NCI-H2196 (cell line): ENCODE results near the gene BSDC1.
A peak's percentile ranks its signal among the peaks of the same experiment; 100 is the strongest.
"Not testable (repeated sequence)": the region's sequence is repeated elsewhere in the genome, so short reads cannot be mapped to it uniquely, and the experiment has no call there.

Source experiments
- DNase-seq: peaks from one replicate; lab custom pipeline; 2025; ENCODE audit not compliant: unreplicated experiment; lab: John Stamatoyannopoulos, UW

The BSDC1 gene, protein sequence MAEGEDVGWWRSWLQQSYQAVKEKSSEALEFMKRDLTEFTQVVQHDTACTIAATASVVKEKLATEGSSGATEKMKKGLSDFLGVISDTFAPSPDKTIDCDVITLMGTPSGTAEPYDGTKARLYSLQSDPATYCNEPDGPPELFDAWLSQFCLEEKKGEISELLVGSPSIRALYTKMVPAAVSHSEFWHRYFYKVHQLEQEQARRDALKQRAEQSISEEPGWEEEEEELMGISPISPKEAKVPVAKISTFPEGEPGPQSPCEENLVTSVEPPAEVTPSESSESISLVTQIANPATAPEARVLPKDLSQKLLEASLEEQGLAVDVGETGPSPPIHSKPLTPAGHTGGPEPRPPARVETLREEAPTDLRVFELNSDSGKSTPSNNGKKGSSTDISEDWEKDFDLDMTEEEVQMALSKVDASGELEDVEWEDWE

DNA sequence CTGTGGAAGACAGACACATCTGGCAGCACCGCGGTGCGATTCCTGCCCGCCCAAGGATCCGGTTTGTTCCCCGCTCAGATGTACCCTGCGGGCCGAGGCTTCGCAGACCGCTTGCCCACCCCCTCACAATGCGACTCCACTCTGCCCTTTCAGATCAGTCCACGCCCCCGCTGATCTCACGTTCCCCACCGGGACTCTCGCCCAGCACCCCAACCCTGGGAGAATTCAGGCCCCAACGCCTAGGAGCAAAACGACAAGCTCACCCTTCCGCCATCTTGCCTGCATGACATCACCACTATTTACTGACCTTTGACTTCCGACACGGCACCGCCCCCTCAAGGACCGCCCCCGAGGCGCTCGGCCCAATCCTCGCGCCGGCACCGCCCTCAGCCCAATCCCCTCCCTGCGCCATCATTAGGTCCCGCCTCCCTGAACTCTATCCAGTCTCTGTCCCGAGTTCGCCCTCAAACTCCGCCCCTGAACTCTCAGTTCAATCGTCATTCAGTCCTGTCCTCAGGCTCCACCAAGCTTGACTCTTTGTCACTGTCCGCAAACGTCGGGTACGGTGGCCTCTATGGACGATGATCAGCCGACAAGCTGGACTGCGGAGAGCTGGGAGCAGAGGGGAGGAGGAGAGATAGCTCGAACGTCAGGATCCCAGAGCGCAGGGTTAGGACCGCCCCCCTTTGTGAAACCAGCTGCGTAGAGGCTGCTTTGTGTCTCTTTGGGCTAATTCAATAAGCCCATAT, at the start of gene BSDC1:
BSDC1 (minus strand) TSS at position 301 of the 749 bp plus-strand sequence; CDS start at position 274, 27 bp downstream.
- DNase-seq: peak; percentile 98

GRCh38 chr1:32441467-32441866, 47.2 kb upstream of the BSDC1 start:
- DNase-seq: not testable (repeated sequence)

DNA sequence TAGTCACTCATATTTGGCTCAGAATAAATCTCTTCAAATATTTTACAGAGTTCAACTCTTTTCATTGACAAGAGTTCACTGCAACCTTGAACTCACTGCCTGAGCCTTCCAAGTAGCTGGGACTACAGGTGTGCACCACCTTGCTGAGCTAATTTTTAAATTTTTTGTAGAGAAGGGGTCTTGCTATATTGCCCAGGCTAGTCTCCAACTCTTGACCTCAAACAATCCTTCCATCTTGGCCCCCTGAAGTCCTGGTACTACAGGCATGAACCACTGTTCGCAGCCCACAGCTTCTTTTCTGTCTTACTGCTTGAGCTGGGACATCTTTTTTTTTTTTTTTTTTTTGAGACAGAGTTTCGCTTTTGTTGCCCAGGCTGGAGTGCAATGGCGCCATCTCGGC, 44.5 kb upstream of the BSDC1 start:
- DNase-seq: not testable (repeated sequence)

DNA sequence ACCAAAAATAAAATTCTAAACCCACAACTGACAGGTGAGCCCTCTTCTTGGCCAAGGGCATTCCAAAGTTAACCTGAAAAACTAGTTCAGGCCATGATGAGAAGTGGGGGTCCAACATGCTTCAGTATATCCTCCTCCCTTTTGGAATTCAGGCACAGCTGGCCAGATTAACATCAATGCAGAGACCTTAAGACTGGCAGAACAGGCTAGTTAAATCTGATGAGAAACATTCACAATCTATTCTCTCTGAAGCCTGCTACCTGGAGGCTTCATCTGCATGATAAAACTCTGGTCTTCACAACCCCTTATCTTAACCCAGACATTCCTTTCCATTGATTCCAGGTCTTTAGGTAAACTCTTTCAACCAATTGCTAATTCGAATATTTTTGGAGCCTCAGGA, 43.9 kb upstream of the BSDC1 start:
- no peak for DNase-seq

GRCh38 chr1:32431736-32432400, 37.6 kb upstream of the BSDC1 start:
- DNase-seq: no peak

DNA sequence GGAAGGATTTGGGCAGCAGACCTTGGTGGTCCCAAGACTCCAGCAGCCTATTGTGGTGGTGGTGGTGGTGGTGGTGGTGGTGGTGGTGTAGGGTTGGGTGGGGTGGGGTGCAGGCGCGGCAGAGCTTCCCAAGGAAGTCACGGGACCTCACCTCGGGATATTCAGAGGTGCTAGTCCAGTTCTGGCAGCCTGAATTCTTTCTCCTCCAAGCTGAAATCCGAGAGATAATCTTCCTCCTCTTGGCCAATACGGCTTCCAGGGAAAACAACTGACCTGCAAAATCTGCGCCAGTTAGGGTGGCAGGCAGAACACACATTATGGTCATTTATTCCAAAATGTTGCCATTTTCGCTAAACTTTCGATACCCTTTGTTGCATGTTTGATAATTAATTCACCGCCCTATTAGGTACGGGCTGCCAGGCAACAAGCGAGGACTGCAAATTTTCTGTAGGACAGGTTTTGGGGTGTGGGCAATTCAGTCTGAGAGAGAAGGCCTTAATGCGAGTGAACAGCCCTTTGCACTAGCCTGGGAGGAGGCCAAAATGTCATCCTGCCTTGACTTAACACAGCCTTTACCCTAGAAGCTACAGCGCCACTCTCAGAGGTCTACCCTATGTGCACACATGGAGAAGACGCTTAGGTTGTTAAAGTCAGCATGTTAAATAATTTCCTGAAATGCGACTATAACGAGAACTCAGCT, 33.2 kb upstream of the BSDC1 start:
- DNase-seq: no peak

DNA sequence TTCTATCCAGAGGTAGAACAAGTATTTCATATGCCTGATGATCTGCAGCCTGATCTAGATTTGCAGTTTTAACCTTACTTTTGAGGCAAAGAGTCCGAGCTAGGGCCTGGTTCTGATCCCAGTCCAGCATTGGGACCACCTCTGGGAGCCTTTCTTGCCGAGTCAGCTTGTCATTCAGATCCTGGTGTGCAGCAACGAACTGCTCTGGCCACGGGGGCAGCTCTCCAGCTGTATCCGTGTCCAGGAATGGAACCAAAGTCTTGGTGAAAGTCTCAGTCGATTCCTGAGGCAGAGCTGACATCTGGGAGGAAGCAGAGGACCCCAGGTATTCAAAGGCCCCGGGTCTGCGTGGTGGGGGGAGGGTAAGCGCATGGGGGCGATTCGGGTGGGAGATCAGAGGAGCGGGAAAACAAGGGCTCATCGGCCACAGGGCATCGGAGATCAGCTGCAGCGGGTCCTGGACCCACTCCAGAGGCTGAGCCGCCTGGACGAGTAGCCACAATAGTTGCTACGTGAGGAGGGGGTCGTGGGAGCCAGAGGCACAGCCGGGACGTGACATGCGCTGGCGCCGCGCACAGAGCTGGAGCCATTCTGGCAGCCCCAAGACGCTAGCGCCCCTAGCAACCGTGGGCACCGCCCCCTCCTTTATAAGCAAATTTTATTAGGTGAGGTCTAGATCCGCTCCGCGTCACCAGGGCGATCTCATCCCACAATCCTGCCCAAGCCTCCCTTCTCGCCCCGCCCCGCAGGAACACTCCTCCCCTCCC, 32.4 kb upstream of the BSDC1 start:
- DNase-seq: no peak

DNA sequence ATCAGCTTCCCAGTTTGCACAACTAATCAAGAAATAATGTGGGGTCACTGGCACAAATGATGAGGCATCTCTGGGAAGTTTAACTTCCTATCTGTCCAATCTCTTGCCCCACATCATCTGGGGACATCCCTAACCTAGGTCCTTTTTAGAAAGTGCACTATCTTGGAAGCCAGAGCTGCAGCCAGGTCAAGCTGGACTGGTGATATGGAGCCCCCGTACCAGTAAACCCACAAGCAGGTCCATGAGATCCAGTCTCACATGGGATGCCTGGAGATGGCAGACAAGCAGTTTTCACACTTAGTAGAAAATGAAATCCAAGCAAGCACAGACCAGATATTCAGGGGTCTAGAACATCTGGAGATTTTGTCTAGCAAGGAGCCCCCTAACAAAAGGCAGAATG, 27.5 kb upstream of the BSDC1 start:
- no peak for DNase-seq

DNA sequence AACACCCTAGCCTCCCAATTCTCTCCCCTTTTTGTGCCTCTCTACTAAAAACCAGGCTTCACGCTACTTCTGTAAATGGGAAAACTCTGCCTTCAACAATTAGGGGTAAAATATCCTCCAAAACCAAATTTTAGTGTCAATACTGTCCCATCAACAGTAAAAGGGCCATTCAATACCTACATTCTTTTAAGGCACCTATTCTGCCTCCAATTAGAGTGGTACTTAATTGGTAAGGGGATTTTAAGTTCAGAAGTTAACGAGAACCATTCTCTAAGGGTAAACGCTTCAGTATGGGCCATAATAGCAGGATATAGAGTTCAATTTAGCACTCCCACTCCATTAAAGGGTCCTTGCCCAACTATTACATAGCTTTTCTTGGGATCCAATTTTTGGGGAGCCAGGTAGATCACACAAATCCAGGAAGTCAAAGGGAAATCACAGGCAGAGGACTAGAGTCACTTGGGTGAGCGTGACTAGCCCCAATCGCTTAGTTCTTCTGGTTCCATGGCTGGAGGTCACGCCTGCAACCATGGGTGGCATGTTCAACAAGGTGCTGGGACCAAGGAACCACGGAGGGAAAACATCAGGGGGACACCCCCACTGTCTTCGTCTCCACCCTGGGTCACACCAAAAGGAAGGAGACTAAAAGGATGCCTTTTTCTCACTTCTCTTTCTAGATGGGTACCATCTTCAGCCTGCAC, 20.1 kb upstream of the BSDC1 start:
- DNase-seq: no peak

GRCh38 chr1:32413507-32414185, 19.4 kb upstream of the BSDC1 start:
- peak; percentile 50 for DNase-seq

- DNase-seq: no peak
Measured at GRCh38 chr1:32411261-32411660, 17.0 kb upstream of the BSDC1 start.

GRCh38 chr1:32406629-32407111, 12.4 kb upstream of the BSDC1 start:
- peak; percentile 10 for DNase-seq

DNA sequence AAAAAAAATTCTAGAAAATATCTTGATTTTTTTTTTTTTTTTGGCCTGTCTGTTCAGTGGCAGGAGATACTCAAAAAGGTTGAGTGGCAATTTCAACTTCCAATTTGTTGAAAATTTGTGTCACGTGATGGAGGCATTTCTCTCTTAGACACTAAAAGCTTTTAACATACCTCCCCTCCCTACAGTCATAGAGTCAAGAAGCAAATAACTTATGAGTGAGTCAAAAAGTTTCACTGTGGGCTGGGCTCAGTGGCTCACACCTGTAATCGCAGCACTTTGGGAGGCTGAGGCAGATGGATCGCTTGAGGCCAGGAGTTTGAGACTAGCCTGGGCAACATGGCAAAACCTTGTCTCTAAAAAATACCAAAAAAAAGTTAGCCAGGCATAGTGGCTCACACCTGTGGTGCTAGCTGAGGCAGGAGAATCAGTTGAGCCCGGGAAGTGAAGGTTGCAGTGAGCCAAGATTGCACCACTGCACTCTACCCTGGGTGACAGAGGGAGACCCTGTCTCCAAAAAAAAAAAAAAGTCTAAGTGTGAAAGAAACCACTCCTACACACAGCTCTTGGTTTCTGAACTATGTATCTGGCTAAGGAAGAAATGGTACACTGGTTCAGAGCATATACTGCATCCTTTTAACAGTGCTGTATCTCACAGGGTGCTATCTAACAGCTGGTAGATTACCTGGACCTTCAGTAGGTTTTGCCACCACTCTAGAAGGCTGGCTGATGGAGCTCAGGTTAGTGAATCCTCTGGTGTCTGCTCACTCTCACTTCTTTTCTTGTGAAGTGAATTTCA, 11.6 kb upstream of the BSDC1 start:
- no peak for DNase-seq

DNA sequence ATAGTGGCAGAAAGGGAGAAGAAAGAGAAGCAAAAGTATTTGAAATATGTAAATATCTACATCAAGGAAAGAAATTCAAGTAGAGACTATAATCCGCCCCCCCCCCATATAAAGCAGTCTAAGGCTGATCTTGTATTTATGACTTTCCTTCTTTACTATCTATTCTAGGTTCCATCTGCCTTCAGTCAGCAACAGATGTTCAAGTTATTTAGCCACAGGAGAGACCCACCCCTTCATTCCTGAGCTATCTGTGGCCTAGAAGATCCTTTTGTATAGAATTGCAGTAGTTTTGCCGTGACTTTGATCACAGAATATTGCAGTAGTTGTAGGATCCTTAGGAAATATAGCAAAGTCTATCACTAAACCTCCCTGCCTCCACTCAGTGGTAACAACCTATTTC, 10.7 kb upstream of the BSDC1 start:
- no peak for DNase-seq

DNA sequence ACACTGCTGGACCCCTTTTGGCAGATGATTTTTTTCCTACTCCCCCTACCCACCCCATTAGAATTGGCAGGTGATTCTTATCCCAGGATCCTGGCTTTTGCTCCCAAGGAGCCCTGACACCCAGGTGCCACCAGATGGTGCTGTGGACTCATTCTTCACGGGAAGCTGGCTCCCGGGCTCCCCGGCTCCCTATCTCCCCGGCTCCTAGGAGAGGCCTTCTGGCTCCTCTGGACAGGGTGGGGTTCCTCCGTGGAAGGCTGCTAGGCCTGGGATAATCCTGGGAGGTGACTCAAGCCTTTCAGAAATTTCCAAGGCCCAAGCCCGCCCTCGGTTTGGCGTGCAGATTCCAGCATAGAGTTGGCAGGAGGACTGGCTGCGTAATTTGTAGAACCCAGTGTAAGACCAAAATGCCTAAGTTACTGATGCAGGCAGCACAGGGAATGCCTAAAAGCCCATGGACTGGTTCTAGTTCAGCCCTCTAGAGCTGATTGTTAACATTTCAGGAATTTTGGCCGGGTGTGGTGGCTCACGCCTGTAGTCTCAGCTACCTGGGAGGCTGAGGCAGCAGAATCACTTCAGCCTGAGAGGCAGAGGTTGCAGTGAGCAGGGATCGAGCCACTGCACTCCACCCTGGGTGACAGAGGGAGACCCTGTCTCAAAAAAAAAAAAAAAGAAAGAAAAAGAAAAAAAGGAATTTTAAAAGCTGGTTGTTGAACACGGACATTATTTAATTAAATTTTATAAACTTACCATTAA, 6.8 kb upstream of the BSDC1 start:
- peak; percentile 84 for DNase-seq

DNA sequence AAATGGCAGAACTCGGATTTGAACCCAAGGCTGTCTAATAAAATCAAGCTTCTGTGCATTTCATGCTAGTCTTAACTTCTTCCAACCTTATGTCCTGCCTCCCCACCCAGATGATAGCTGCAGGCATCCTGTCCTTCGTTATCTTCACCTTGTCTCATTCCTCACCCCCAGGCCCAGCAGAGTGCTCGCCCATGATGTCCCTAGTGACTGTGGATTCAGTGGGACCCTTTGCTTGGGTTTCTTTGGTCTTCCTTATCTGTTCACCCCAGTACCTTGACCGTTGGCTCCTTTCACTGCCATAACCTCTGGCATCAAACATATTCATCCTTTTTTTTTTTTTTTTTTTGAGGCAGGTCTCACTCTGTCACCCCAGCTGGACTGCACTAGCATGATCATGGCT, 5.6 kb upstream of the BSDC1 start:
- no peak for DNase-seq

- DNase-seq: no peak
Measured at GRCh38 chr1:32398401-32398800, 4.2 kb upstream of the BSDC1 start.

GRCh38 chr1:32396524-32396923, 2.3 kb upstream of the BSDC1 start:
- not testable (repeated sequence) for DNase-seq
